HEK293 (cell line): ENCODE results near the gene DNAJC5.

Source experiments
- GLIS1 ChIP-seq: fragments of 450-650 bp; formaldehyde crosslinking; IDR thresholded peaks from 2 replicates; pipeline ENCODE4 v1.5.1; 2016; ENCODE audit warnings: missing biosample characterization, missing genetic modification characterization
- GLIS2 ChIP-seq: fragments of 450-650 bp; formaldehyde crosslinking; IDR thresholded peaks from 2 replicates; pipeline ENCODE4 v1.5.1; 2016; ENCODE audit warnings: missing biosample characterization, missing genetic modification characterization
- HIC1 ChIP-seq: fragments of 450-650 bp; formaldehyde crosslinking; IDR thresholded peaks from 2 replicates; pipeline ENCODE4 v1.5.1; 2016; ENCODE audit warnings: missing biosample characterization, missing genetic modification characterization
- KLF17 ChIP-seq: fragments of 450-650 bp; formaldehyde crosslinking; IDR thresholded peaks from 2 replicates; pipeline ENCODE4 v1.5.1; 2016; ENCODE audit warnings: missing biosample characterization, missing genetic modification characterization
- KLF9 ChIP-seq: fragments of 450-650 bp; formaldehyde crosslinking; IDR thresholded peaks from 2 replicates; pipeline ENCODE4 v1.5.1; 2016; ENCODE audit warnings: missing biosample characterization, missing genetic modification characterization, low read depth
- OSR2 ChIP-seq: fragments of 450-650 bp; formaldehyde crosslinking; IDR thresholded peaks from 2 replicates; pipeline ENCODE4 v1.5.1; 2016; ENCODE audit warnings: missing biosample characterization, missing genetic modification characterization
- PRDM2 ChIP-seq: fragments of 450-650 bp; formaldehyde crosslinking; IDR thresholded peaks from 2 replicates; pipeline ENCODE4 v1.5.1; 2016; ENCODE audit warnings: missing biosample characterization, missing genetic modification characterization, borderline replicate concordance
- TSHZ1 ChIP-seq: fragments of 450-650 bp; formaldehyde crosslinking; IDR thresholded peaks from 2 replicates; pipeline ENCODE4 v1.5.1; 2016; ENCODE audit warnings: missing biosample characterization, missing genetic modification characterization, borderline replicate concordance
- WT1 ChIP-seq: fragments of 450-650 bp; formaldehyde crosslinking; IDR thresholded peaks from 2 replicates; pipeline ENCODE4 v1.5.1; 2016; ENCODE audit warnings: missing biosample characterization, missing genetic modification characterization
- ZBTB1 ChIP-seq: fragments of 450-650 bp; formaldehyde crosslinking; IDR thresholded peaks from 2 replicates; pipeline ENCODE4 v1.5.1; 2016; ENCODE audit warnings: missing biosample characterization, missing genetic modification characterization
- ZNF121 ChIP-seq: fragments of 450-650 bp; formaldehyde crosslinking; IDR thresholded peaks from 2 replicates; pipeline ENCODE4 v1.5.1; 2016; ENCODE audit warnings: missing biosample characterization, missing genetic modification characterization
- ZNF2 ChIP-seq: fragments of 450-650 bp; formaldehyde crosslinking; IDR thresholded peaks from 2 replicates; pipeline ENCODE4 v1.5.1; 2016; ENCODE audit warnings: missing biosample characterization, missing genetic modification characterization
- ZNF223 ChIP-seq: fragments of 450-650 bp; formaldehyde crosslinking; IDR thresholded peaks from 2 replicates; pipeline ENCODE4 v1.5.1; 2016; ENCODE audit warnings: missing biosample characterization, missing genetic modification characterization
- ZNF561 ChIP-seq: fragments of 450-650 bp; IDR thresholded peaks from 2 replicates; pipeline ENCODE4 v1.5.1; 2018; ENCODE audit warnings: missing biosample characterization, missing genetic modification characterization, borderline replicate concordance
- ZNF580 ChIP-seq: fragments of 450-650 bp; formaldehyde crosslinking; IDR thresholded peaks from 2 replicates; pipeline ENCODE4 v1.5.1; 2016; ENCODE audit warnings: missing biosample characterization, missing genetic modification characterization
- ZNF600 ChIP-seq: fragments of 450-650 bp; formaldehyde crosslinking; IDR thresholded peaks from 2 replicates; pipeline ENCODE4 v1.5.1; 2016; ENCODE audit warnings: missing biosample characterization, missing genetic modification characterization
- ZNF623 ChIP-seq: fragments of 450-650 bp; formaldehyde crosslinking; IDR thresholded peaks from 2 replicates; pipeline ENCODE4 v1.5.1; 2016; ENCODE audit warnings: missing biosample characterization, missing genetic modification characterization
- ZNF629 ChIP-seq: fragments of 450-650 bp; formaldehyde crosslinking; IDR thresholded peaks from 2 replicates; pipeline ENCODE4 v1.5.1; 2017; ENCODE audit warnings: missing biosample characterization, missing genetic modification characterization
- ZNF639 ChIP-seq: fragments of 450-650 bp; formaldehyde crosslinking; IDR thresholded peaks from 2 replicates; pipeline ENCODE4 v1.5.1; 2016; ENCODE audit warnings: missing biosample characterization, missing genetic modification characterization
- ZNF654 ChIP-seq: fragments of 450-650 bp; formaldehyde crosslinking; IDR thresholded peaks from 2 replicates; pipeline ENCODE4 v1.5.1; 2016; ENCODE audit warnings: low read depth, missing biosample characterization, missing genetic modification characterization
- ZNF670 ChIP-seq: fragments of 450-650 bp; formaldehyde crosslinking; IDR thresholded peaks from 2 replicates; pipeline ENCODE4 v1.5.1; 2016; ENCODE audit warnings: missing biosample characterization, missing genetic modification characterization, low read depth
- ZNF701 ChIP-seq: fragments of 450-650 bp; formaldehyde crosslinking; IDR thresholded peaks from 2 replicates; pipeline ENCODE4 v1.5.1; 2016; ENCODE audit warnings: missing biosample characterization, missing genetic modification characterization
- ZSCAN16 ChIP-seq: fragments of 450-650 bp; formaldehyde crosslinking; IDR thresholded peaks from 2 replicates; pipeline ENCODE4 v1.5.1; 2016; ENCODE audit warnings: missing biosample characterization, missing genetic modification characterization
- ZSCAN23 ChIP-seq: fragments of 450-650 bp; formaldehyde crosslinking; IDR thresholded peaks from 2 replicates; pipeline ENCODE4 v1.5.1; 2016; ENCODE audit warnings: missing biosample characterization, missing genetic modification characterization
- ZSCAN30 ChIP-seq: fragments of 450-650 bp; IDR thresholded peaks from 2 replicates; pipeline ENCODE4 v1.5.1; 2018; ENCODE audit warnings: missing biosample characterization, mild to moderate bottlenecking, missing genetic modification characterization, moderate library complexity
- ZXDB ChIP-seq: fragments of 450-650 bp; formaldehyde crosslinking; IDR thresholded peaks from 2 replicates; pipeline ENCODE4 v1.5.1; 2016; ENCODE audit warnings: missing biosample characterization, missing genetic modification characterization

Gene DNAJC5

GRCh38 chr20:63941282-63942081 is 46.6 kb downstream of the DNAJC5 start (continued):
- TF ChIP-seq ZNF639 (tag by site-specific recombination), result no peak
- TF ChIP-seq HIC1 (tag by site-specific recombination), result peak; percentile 80
- TF ChIP-seq ZSCAN23, result no peak
- TF ChIP-seq ZNF629 (tag by site-specific recombination), result 0 out of 2 replicates have a peak, but pooled peaks have one; percentile 22
- TF ChIP-seq GLIS2 (tag by site-specific recombination), result peak; percentile 37; the same call in 1 of the 2 replicates
- TF ChIP-seq TSHZ1 (tag by site-specific recombination), result no peak
- TF ChIP-seq ZNF223, result no peak
- no peak for TF ChIP-seq ZSCAN16
- no peak for TF ChIP-seq ZNF701
- TF ChIP-seq ZBTB1 (tag by site-specific recombination), result 0 out of 2 replicates have a peak, but pooled peaks have one; percentile 30
- peak; percentile 100 for TF ChIP-seq KLF9 (tag by site-specific recombination)
- no peak for TF ChIP-seq ZNF670 (tag by site-specific recombination)
- peak; percentile 62; the same call in 1 of the 2 replicates for TF ChIP-seq ZNF600
- TF ChIP-seq ZNF561 (tag by site-specific recombination), result no peak
- no peak for TF ChIP-seq ZSCAN30
- TF ChIP-seq PRDM2 (tag by site-specific recombination), result no peak
- no peak for TF ChIP-seq OSR2
- TF ChIP-seq ZNF121, result no peak
- TF ChIP-seq ZNF654 (tag by site-specific recombination), result no peak
- no peak for TF ChIP-seq ZNF2 (tag by site-specific recombination)
- TF ChIP-seq ZNF623, result no peak
- 0 out of 2 replicates have a peak, but pooled peaks have one; percentile 26 for TF ChIP-seq WT1
- TF ChIP-seq ZNF580 (tag by site-specific recombination), result no peak
- peak; percentile 30 for TF ChIP-seq GLIS1 (tag by site-specific recombination)
- TF ChIP-seq ZXDB (tag by site-specific recombination), result peak; percentile 97
- TF ChIP-seq KLF17 (tag by site-specific recombination), result peak; percentile 88
